C4-2B (cell line): ENCODE measurements around the gene OR4D2.
"Not testable (repeated sequence)": the region's sequence is repeated elsewhere in the genome, so short reads cannot be mapped to it uniquely, and the experiment has no call there.

Experiments used
- H3K27ac ChIP-seq: fragments of 450-650 bp; 2 replicates; pipeline ENCODE4 v1.5.1; 2017
- CTCF ChIP-seq: fragments of 450-650 bp; conservative IDR thresholded peaks from 2 replicates; pipeline ENCODE4 v1.5.1; 2017; ENCODE audit warnings: mild to moderate bottlenecking
- ZFX ChIP-seq: fragments of 450-650 bp; IDR thresholded peaks from 2 replicates; pipeline ENCODE4 v1.6.1; 2017

Gene OR4D2

GRCh38 chr17:58166682-58167081, at the start of gene OR4D2:
OR4D2 (plus strand) TSS chr17:58166982; CDS start chr17:58169656, 2,674 bp downstream.
- no peak within 1 kb of the TSS for H3K27ac ChIP-seq
- no peak for TF ChIP-seq CTCF
- no peak for TF ChIP-seq ZFX

GRCh38 chr17:58117382-58117781, 49.4 kb upstream of the OR4D2 start:
- no peak overlapping the region for H3K27ac ChIP-seq
- TF ChIP-seq CTCF (no peak), ZFX (no peak)

- H3K27ac ChIP-seq: no peak overlapping the region
- TF ChIP-seq ZFX: no peak
- TF ChIP-seq CTCF: no peak
These were observed 47.3 kb upstream of the OR4D2 start for GRCh38 chr17:58119491-58119890.

- no peak for TF ChIP-seq CTCF
- TF ChIP-seq ZFX: no peak
These were observed 46.5 kb upstream of the OR4D2 start for GRCh38 chr17:58120195-58120822.

GRCh38 chr17:58121925-58122324, 44.9 kb upstream of the OR4D2 start:
- no peak overlapping the region for H3K27ac ChIP-seq
- TF ChIP-seq CTCF (peak; percentile 49), ZFX (no peak)

More at GRCh38 chr17:58120195-58120822, 46.5 kb upstream of the OR4D2 start:
- no peak overlapping the region for H3K27ac ChIP-seq

- no peak overlapping the region for H3K27ac ChIP-seq
- TF ChIP-seq ZFX (no peak), CTCF (no peak)
These were observed 38.9 kb upstream of the OR4D2 start for GRCh38 chr17:58127846-58128245.

- H3K27ac ChIP-seq: not testable (repeated sequence)
These were observed 34.1 kb upstream of the OR4D2 start for GRCh38 chr17:58132697-58133096.

GRCh38 chr17:58136669-58137279, 30.0 kb upstream of the OR4D2 start:
- no peak overlapping the region for H3K27ac ChIP-seq
- TF ChIP-seq ZFX (no peak), CTCF (peak; percentile 90)
